Epithelial cell of proximal tubule (primary cell): ENCODE measurements around the gene RAB43. TPM values are rescaled to one million over a fixed set of nuclear protein-coding genes. Genes with fewer than 3 reads are reported as not detected.
"Not testable (repeated sequence)": the region's sequence is repeated elsewhere in the genome, so short reads cannot be mapped to it uniquely, and the experiment has no call there.

ENCODE experiments used
- DNase-seq: peaks from one replicate; pipeline ENCODE4 v3.0.0-alpha.2; 2011; ENCODE audit warnings: low read depth
- H3K4me3 ChIP-seq: 2 replicates; pipeline ENCODE4 v1.5.1; 2011; ENCODE audit warnings: low read depth, mild to moderate bottlenecking, low read length
- CTCF ChIP-seq: conservative IDR thresholded peaks from 2 replicates; pipeline ENCODE4 v1.5.1; 2012; ENCODE audit warnings: low read depth, mild to moderate bottlenecking, low read length
- total RNA-seq: library from RNA; depleted of rRNA; stranded (reverse); fragments of >200 nt; gene quantifications from 2 replicates; pipeline ENCODE4 v1.2.3, GENCODE V29; 2015

RAB43 gene
- total RNA-seq, 1 donor from 2014 or later, result 14.5 TPM

GRCh38 chr3:129070086-129070885 lies 51.3 kb downstream of the RAB43 start:
- no peak for DNase-seq
- TF ChIP-seq CTCF, result no peak
- H3K4me3 ChIP-seq, result no peak overlapping the region

- not testable (repeated sequence) for DNase-seq, H3K4me3 ChIP-seq
Measured at GRCh38 chr3:129069313-129070085, 52.1 kb downstream of the RAB43 start.

- H3K4me3 ChIP-seq, result peak overlapping the region; percentile 45
- no peak for TF ChIP-seq CTCF
- no peak for DNase-seq
Measured at GRCh38 chr3:129068291-129068886, 53.2 kb downstream of the RAB43 start.

- not testable (repeated sequence) for DNase-seq, H3K4me3 ChIP-seq
Measured at GRCh38 chr3:129067719-129068118, 53.9 kb downstream of the RAB43 start.

- TF ChIP-seq CTCF, result no peak
- DNase-seq, result no peak
- H3K4me3 ChIP-seq, result no peak overlapping the region
Measured at GRCh38 chr3:129065720-129066073, 55.9 kb downstream of the RAB43 start.

- no peak for TF ChIP-seq CTCF
- no peak for DNase-seq
Measured at GRCh38 chr3:129065016-129065719, 56.4 kb downstream of the RAB43 start.

GRCh38 chr3:129063841-129064482 lies 57.6 kb downstream of the RAB43 start:
- no peak overlapping the region for H3K4me3 ChIP-seq
- DNase-seq, result no peak
- no peak for TF ChIP-seq CTCF

More at GRCh38 chr3:129065016-129065719, 56.4 kb downstream of the RAB43 start:
- H3K4me3 ChIP-seq, result no peak overlapping the region
